LNCAP (cell line): ENCODE measurements around the gene MUSK.

Experiments
- CTCF ChIP-seq: fragments of 450-650 bp; IDR thresholded peaks from 2 replicates; pipeline ENCODE4 v1.5.1; 2017; ENCODE audit warnings: mild to moderate bottlenecking

The MUSK gene

GRCh38 chr9:110700953-110701352 lies 32.4 kb downstream of the MUSK start:
- no peak for TF ChIP-seq CTCF

- TF ChIP-seq CTCF, result no peak
Observed at GRCh38 chr9:110703669-110704068, 35.1 kb downstream of the MUSK start.

- no peak for TF ChIP-seq CTCF
Observed at GRCh38 chr9:110707419-110707818, 38.8 kb downstream of the MUSK start.

GRCh38 chr9:110710420-110710819 lies 41.8 kb downstream of the MUSK start:
- TF ChIP-seq CTCF, result no peak

GRCh38 chr9:110712955-110713354 lies 44.4 kb downstream of the MUSK start:
- TF ChIP-seq CTCF, result no peak

- TF ChIP-seq CTCF, result no peak
Observed at GRCh38 chr9:110714314-110714713, 45.7 kb downstream of the MUSK start.

- TF ChIP-seq CTCF, result no peak
Observed at GRCh38 chr9:110728058-110728457, 59.5 kb downstream of the MUSK start.

GRCh38 chr9:110729641-110730040 lies 61.0 kb downstream of the MUSK start:
- TF ChIP-seq CTCF, result no peak
